Endothelial cell of umbilical vein (primary cell): Measurements from ENCODE around the gene ATP1A4. TPM values are rescaled to one million over a fixed set of nuclear protein-coding genes. Genes with fewer than 3 reads are reported as not detected.

ENCODE experiments used
- BruUV-seq: library from RNA; stranded (reverse); fragments of 400-500 nt; replicated peaks from 2 replicates; lab custom pipeline; 2021; lab: Mats Ljungman, UMichigan
- CTCF ChIA-PET: fragments of 300-600, 350-600 bp; sonication (Branson Sonifier 250); formaldehyde crosslinking; loops from one replicate; lab custom pipeline; 2021; ENCODE audit warnings: antibody characterized with exemption, inconsistent platforms; lab: Charles Lee
- POLR2A ChIA-PET: fragments of 300-600, 350-600 bp; sonication (Branson Sonifier 250); formaldehyde crosslinking; loops from one replicate; lab custom pipeline; 2021; ENCODE audit warnings: antibody characterized with exemption, inconsistent platforms; lab: Charles Lee
- DNase-seq: peaks from one replicate; pipeline ENCODE4 v3.0.0-alpha.2; 2011; ENCODE audit warnings: low read depth, low spot score
- FAIRE-seq: peaks from 2 replicates; lab custom pipeline; 2011; peaks lifted over from hg19 to GRCh38; lab: Jason Lieb, UNC
- H2AFZ ChIP-seq: 2 replicates; pipeline ENCODE4 v1.6.0; 2012; ENCODE audit warnings: low read depth, low read length, control low read depth, inconsistent platforms
- H3K27ac ChIP-seq: 2 replicates; pipeline ENCODE4 v1.5.1; 2011; ENCODE audit warnings: low read depth, mild to moderate bottlenecking, control low read depth, low read length, moderate library complexity; ENCODE audit not compliant: insufficient read depth
- H3K27me3 ChIP-seq, 2 experiments: 2 replicates each; pipeline versions ENCODE4 v1.6.0 to v1.6.1; 2011; ENCODE audit warnings: low read length in 2 of 2, mixed read lengths in 1 of 2; ENCODE audit not compliant: control insufficient read depth in 2 of 2, insufficient read depth in 2 of 2
- H3K36me3 ChIP-seq, 2 experiments: 2 replicates in 1 of 2; 3 replicates in 1 of 2; pipeline ENCODE4 v1.5.1; 2011; ENCODE audit warnings: low read length in 2 of 2, mild to moderate bottlenecking in 1 of 2, moderate library complexity in 1 of 2; ENCODE audit not compliant: control insufficient read depth in 2 of 2, insufficient read depth in 2 of 2; ENCODE audit errors: extremely low read depth in 1 of 2
- H3K4me1 ChIP-seq: 3 replicates; pipeline ENCODE4 v1.5.1; 2011; ENCODE audit warnings: mild to moderate bottlenecking, low read length; ENCODE audit not compliant: control insufficient read depth, insufficient read depth; ENCODE audit errors: extremely low read depth
- H3K4me2 ChIP-seq: 2 replicates; pipeline ENCODE4 v1.6.1; 2011; ENCODE audit warnings: low read length, control low read depth, mixed read lengths; ENCODE audit not compliant: insufficient read depth
- H3K4me3 ChIP-seq, 3 experiments: fragments of 200-600 bp in 1 of 3; sonication (generic), shearing (Covaris generic) in 1 of 3; replicated peaks in 1 of 3; 2 replicates each; pipeline ENCODE4 v1.5.1; 2011 to 2016; ENCODE audit warnings: control low read depth in 3 of 3, low read length in 3 of 3, mild to moderate bottlenecking in 2 of 3, inconsistent platforms in 1 of 3, low read depth in 1 of 3, moderate library complexity in 1 of 3; ENCODE audit not compliant: insufficient read depth in 1 of 3
- H3K79me2 ChIP-seq: 2 replicates; pipeline ENCODE4 v1.6.0; 2012; ENCODE audit warnings: low read length, inconsistent platforms; ENCODE audit not compliant: control insufficient read depth, insufficient read depth
- H3K9ac ChIP-seq: replicated peaks from 2 replicates; pipeline ENCODE3; 2011; ENCODE audit warnings: low read length, control low read depth; ENCODE audit not compliant: insufficient read depth; ENCODE audit errors: extremely low read depth
- H3K9me1 ChIP-seq: replicated peaks from 3 replicates; pipeline ENCODE4 v1.6.0; 2011; ENCODE audit warnings: mild to moderate bottlenecking, low read length; ENCODE audit not compliant: control insufficient read depth, insufficient read depth; ENCODE audit errors: extremely low read depth
- H3K9me3 ChIP-seq: replicated peaks from 2 replicates; pipeline ENCODE4 v1.5.1; 2012; ENCODE audit warnings: low read length, inconsistent platforms; ENCODE audit not compliant: control insufficient read depth, insufficient read depth
- H4K20me1 ChIP-seq: replicated peaks from 2 replicates; pipeline ENCODE3; 2011; ENCODE audit warnings: mild to moderate bottlenecking, low read length; ENCODE audit not compliant: control insufficient read depth, insufficient read depth; ENCODE audit errors: extremely low read depth
- EZH2 ChIP-seq: IDR thresholded peaks from 2 replicates; pipeline ENCODE4 v1.6.1; 2012; ENCODE audit warnings: borderline replicate concordance, low read depth, mild to moderate bottlenecking, moderate library complexity, low read length, inconsistent platforms; ENCODE audit not compliant: severe bottlenecking
- FOS ChIP-seq: IDR thresholded peaks from 2 replicates; pipeline ENCODE4 v1.6.1; 2011; ENCODE audit warnings: mild to moderate bottlenecking, low read length, moderate library complexity, borderline replicate concordance; ENCODE audit not compliant: insufficient read depth
- GATA2 ChIP-seq: IDR thresholded peaks from 2 replicates; pipeline ENCODE4 v1.7.0; 2011; ENCODE audit warnings: low read depth, mild to moderate bottlenecking, moderate library complexity, mixed read lengths, low read length; ENCODE audit not compliant: insufficient read length, insufficient read depth
- JUN ChIP-seq: IDR thresholded peaks from 2 replicates; pipeline ENCODE4 v1.6.1; 2011; ENCODE audit warnings: borderline replicate concordance, low read depth; ENCODE audit not compliant: insufficient read length, insufficient read depth
- MYC ChIP-seq: IDR thresholded peaks from one replicate; pipeline ENCODE4 v1.6.1; 2011; ENCODE audit warnings: mild to moderate bottlenecking, low read depth, low read length
- POLR2A ChIP-seq: IDR thresholded peaks from 2 replicates; pipeline ENCODE4 v1.6.1; 2012; ENCODE audit warnings: low read depth, mild to moderate bottlenecking, control low read depth, low read length
- POLR2AphosphoS5 ChIP-seq: IDR thresholded peaks from 2 replicates; pipeline ENCODE4 v1.6.1; 2012; ENCODE audit warnings: low read depth, mild to moderate bottlenecking, control low read depth, low read length, moderate library complexity; ENCODE audit not compliant: insufficient read depth
- dilution Hi-C: fragments of 300-500 bp; cut with MboI; formaldehyde crosslinking; loops from one replicate; pipeline ENCODE4 v1.15.0; 2019; ENCODE audit warnings: low sequenced_read_pairs; ENCODE audit not compliant: extremely low pct_ligation_motif_present
- intact Hi-C: fragments of 100-400 bp; cut with micrococcal nuclease; formaldehyde crosslinking; loops from one replicate; pipeline ENCODE4 v1.10.0; 2022
- polyA plus RNA-seq, 4 experiments: library from polyadenylated mRNA; depleted of rRNA in 3 of 4; stranded (reverse) in 3 of 4; unstranded in 1 of 4; fragments of >200 nt; gene quantifications; 2 replicates each; pipeline versions ENCODE4 v1.2.1 to v1.2.3, GENCODE V29; 2011 to 2012; ENCODE audit warnings: missing spikeins in 1 of 4
- total RNA-seq: library from RNA; stranded (reverse); gene quantifications from 2 replicates; pipeline ENCODE4 v1.2.3, GENCODE V29; 2021
- TF ChIP-seq, protein P1 (sequence below), 2 donors: IDR thresholded peaks; 1 replicate in 1 of 2; 2 replicates in 1 of 2; pipeline ENCODE4 v1.5.1; 2011; ENCODE audit warnings: low read length in 2 of 2, mild to moderate bottlenecking in 2 of 2, moderate library complexity in 2 of 2, control low read depth in 1 of 2, inconsistent platforms in 1 of 2, low read depth in 1 of 2; ENCODE audit not compliant: insufficient read depth in 1 of 2; ENCODE audit errors: extremely low read depth in 1 of 2
- TF ChIP-seq, protein P2 (sequence below): IDR thresholded peaks from 2 replicates; pipeline ENCODE4 v1.6.1; 2011; ENCODE audit not compliant: insufficient read depth, insufficient read length

The ATP1A4 gene
- total and polyA plus RNA-seq, 2 donors (not counting 3 experiments of a cell fraction or from before 2014, with no cell fraction given) = not detected

DNA sequence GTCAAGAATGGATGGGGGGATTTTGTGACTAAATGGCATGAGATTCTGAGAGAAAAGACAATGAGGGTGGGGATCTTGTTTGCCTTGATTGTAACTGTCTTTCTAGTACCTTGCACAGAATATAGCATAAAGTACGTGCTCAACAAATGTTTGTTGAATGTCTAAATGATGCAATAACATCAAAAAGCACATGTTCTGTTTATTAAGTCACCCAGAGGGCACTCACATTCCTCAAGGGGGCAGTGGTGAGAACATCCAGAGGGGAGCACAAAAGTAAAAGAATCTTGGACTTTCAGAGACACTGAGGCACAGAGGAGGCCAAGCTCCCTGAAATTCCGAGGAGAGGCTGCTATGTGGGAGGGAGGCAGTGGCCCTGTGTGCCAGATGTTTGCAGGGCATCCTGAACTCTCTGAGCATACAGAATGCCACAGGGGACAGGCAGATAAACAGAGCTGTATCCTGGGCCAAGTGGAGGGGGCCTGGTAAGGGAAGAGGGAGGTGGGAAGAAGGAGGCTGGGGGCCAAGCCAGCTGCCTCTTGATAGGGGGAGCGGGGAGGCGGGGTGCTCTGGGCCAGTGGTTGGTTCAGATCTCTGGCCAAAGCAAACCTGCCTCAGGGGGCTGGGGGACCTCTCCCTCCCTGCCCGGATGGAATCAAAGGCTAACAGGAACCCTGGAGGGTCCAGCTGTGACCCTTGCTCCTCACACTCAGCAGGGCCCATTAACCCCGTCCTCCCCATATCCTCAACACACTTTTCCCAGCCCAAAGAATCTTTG lies 42.3 kb upstream of the ATP1A4 start:
- Histone ChIP-seq H3K36me3 (no peaks in the 10 kb centered on the region), H3K4me1 (no peaks in the 10 kb centered on the region), H2AFZ (no peak overlapping the region), H3K27ac (no peak overlapping the region), H3K79me2 (no peaks in the 10 kb centered on the region), H3K9me1 (no peaks in the 10 kb centered on the region), H3K27me3 (peaks cover 20 to 27% of the 10 kb centered on the region in 2 experiments), H3K4me3 (no peak overlapping the region), H4K20me1 (no peaks in the 10 kb centered on the region), H3K9ac (no peak overlapping the region), H3K9me3 (no peaks in the 10 kb centered on the region), H3K4me2 (no peak overlapping the region)
- DNase-seq (peak; percentile 34), FAIRE-seq (peak; percentile 72)
- no TSS peak for BruUV-seq
- TF ChIP-seq, protein P1, sequence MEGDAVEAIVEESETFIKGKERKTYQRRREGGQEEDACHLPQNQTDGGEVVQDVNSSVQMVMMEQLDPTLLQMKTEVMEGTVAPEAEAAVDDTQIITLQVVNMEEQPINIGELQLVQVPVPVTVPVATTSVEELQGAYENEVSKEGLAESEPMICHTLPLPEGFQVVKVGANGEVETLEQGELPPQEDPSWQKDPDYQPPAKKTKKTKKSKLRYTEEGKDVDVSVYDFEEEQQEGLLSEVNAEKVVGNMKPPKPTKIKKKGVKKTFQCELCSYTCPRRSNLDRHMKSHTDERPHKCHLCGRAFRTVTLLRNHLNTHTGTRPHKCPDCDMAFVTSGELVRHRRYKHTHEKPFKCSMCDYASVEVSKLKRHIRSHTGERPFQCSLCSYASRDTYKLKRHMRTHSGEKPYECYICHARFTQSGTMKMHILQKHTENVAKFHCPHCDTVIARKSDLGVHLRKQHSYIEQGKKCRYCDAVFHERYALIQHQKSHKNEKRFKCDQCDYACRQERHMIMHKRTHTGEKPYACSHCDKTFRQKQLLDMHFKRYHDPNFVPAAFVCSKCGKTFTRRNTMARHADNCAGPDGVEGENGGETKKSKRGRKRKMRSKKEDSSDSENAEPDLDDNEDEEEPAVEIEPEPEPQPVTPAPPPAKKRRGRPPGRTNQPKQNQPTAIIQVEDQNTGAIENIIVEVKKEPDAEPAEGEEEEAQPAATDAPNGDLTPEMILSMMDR (IDR thresholded peaks at IDR 0.05; ENCODE audit: extremely low read depth in 1 of 2, insufficient read depth in 1 of 2, low read depth in 1 of 2, low read length in 2 of 2) = peak; percentile 55 to 58
- no peak for TF ChIP-seq JUN
- intact Hi-C loops = loop anchor here (10.0 kb wide), 1 partner anchor 496 kb away; no protein-coding TSS in a partner anchor
- dilution Hi-C loops = no loop called here
- POLR2A ChIA-PET = no interaction called here
- CTCF ChIA-PET = interaction anchor here (0.7 to 4.5 kb wide), 19 partner anchors 8 to 270 kb away, joined by 3 to 48 read pairs (median 3); partner anchors contain the start of gene CASQ1

DNA sequence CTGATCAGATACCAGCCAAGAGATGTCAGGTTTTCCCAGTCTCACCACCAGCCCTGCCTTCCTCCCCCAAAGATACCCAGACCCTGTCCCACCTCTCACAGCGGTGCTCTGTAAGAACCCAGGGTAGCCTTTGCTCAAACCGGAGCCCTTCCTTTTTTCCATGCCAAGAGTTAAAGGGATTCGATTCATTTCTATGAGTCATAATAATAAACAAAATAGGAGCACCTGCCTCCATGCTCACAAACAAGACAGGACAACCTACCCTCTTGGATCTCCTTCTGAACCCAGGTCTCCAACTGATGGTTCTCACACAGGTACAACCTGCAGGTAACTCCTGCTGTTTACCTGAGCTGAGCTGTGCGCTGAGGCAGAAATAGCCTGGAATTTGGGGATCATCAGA lies 41.7 kb upstream of the ATP1A4 start:
- CTCF ChIA-PET = interaction anchor here (0.7 to 4.5 kb wide), 18 partner anchors 9 to 269 kb away, joined by 3 to 48 read pairs (median 3); partner anchors contain the start of gene CASQ1
- intact Hi-C loops = loop anchor here (10.0 kb wide), 1 partner anchor 495 kb away; no protein-coding TSS in a partner anchor

More for the DNA sequence above, 41.7 kb upstream of the ATP1A4 start:
- TF ChIP-seq FOS (no peak), POLR2A (no peak), GATA2 (no peak), JUN (no peak), POLR2AphosphoS5 (no peak), MYC (no peak), EZH2 (no peak)
- TF ChIP-seq, protein P1 (IDR thresholded peaks at IDR 0.05; ENCODE audit: extremely low read depth in 1 of 2, insufficient read depth in 1 of 2, low read depth in 1 of 2, low read length in 2 of 2) = no peak
- TF ChIP-seq, protein P2, sequence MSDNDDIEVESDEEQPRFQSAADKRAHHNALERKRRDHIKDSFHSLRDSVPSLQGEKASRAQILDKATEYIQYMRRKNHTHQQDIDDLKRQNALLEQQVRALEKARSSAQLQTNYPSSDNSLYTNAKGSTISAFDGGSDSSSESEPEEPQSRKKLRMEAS = no peak
- POLR2A ChIA-PET = no interaction called here
- no peaks in the 10 kb centered on the region for H3K36me3 ChIP-seq
- H3K79me2 ChIP-seq = no peaks in the 10 kb centered on the region
- no peaks in the 10 kb centered on the region for H4K20me1 ChIP-seq
- no peak overlapping the region for H3K27ac ChIP-seq
- no TSS peak for BruUV-seq
- no peaks in the 10 kb centered on the region for H3K9me3 ChIP-seq
- DNase-seq (no peak), FAIRE-seq (no peak)
- no peak overlapping the region for H3K4me2 ChIP-seq
- no peaks in the 10 kb centered on the region for H3K9me1 ChIP-seq
- H3K9ac ChIP-seq = no peak overlapping the region
- peaks cover 21 to 25% of the 10 kb centered on the region in 2 experiments for H3K27me3 ChIP-seq
- no peaks in the 10 kb centered on the region for H3K4me1 ChIP-seq
- no peak overlapping the region for H2AFZ ChIP-seq
- H3K4me3 ChIP-seq = no peak overlapping the region
- dilution Hi-C loops = no loop called here
